ENCODE data around the gene NUPR2.
"Not testable (repeated sequence)": the region's sequence is repeated elsewhere in the genome, so short reads cannot be mapped to it uniquely, and the experiment has no call there.

NUPR2 gene

GRCh38 chr7:56115852-56116538, at the start of gene NUPR2:
Gene NUPR2, minus strand, starts transcription at chr7:56116417. Its CDS starts 103 bp downstream, at chr7:56116314.
- DNase-seq (ENCODE audit: low read depth in 3 of 3) = no peak

DNA sequence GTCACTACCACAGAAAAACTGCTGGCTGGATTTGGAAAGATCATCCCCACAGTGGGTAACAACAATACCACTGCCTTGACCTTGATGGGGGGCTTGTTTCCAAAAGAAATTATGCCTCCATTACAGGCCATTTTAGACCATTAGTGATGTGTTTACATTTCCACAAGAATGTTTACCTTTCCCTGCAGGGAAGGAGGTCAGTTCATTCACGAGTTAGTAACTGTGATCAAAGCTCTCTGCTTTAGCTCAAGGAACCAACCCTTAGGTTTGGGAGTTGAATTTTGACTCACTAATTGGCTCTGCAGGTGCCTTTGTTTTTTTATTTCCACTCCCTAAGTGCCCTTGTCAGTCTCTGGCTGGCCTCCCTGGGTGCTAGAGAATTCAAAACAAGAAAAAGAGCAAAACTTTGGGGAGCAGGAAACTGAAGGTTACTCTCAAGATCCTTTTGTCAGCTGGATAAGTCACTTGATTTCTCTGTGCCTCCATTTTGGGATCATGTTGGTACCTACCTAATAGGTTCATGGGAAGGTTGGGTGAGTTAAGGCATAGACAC, 41.1 kb upstream of the NUPR2 start:
- DNase-seq (ENCODE audit: low read depth in 3 of 3) = no peak

DNA sequence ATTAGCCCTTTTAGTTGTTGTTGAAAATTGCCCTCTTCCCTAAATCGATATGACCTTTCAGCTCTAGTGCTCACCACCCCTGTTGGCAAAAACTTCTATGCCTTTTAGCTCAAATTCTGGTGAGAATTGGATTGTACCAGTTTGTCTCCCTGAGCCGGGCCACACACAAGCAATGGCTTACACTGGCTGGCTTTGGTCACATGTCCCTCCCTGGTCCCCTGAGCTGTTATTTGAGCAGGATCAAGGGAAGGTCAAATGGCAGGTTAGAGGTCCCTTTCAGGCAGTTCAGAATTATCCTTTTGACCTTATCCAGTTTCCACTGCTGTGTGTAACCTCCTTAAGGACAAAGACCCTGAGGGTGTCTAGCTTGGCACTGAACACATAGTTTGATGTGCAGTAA, 14.8 kb upstream of the NUPR2 start:
- DNase-seq (ENCODE audit: low read depth in 3 of 3) = not testable (repeated sequence)

DNA sequence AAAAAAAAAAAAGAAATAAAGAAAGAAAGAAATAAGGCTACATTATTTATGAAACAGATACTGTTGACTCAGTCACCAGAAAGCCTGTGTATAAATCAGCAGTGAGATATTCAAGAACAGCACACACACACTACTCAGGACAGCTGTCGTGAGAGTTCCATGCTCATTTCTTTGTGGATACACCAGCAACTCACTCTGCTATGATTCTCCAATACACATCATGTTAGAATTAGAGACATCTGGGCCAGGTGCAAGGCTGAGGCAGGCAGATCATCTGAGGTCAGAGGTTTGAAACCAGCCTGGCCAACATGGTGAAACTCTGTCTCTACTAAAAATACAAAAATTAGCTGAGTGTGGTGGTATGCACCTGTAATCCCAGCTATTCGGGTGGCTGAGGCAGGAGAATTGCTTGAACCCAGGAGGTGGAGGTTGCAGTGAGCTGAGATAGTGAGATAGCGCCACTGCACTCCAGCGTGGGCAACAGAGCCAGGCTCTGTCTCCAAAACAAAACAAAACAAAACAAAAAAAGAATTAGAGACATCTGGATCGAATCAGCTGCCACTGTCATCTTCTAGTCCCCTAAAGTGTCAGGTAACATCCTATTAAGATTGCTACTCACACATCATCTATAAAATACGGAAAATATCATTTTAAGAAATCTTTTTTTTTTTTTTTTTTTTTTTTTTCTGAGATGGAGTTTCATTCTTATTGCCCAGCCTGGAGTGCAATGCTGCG, 11.2 kb upstream of the NUPR2 start:
- DNase-seq (ENCODE audit: low read depth in 3 of 3) = no peak

DNA sequence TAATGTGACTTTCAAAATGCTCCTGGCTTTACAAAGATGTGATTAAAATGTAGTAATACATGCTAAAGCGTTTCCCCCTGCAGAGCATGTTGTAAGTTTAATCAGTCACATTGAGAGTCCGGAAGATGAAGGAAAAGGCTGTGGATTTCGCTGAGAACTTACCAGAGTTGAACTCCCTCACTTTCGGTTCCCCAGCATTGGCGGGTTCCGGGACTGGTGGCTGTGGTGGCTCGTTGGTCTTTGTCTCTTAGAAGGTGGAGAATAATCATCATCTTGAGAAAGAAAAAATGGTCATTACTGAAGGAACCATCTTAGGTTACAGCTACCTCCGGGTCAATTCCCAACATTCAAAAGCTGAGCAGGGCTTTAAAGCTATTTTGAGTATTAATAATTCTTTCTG, 9.6 kb upstream of the NUPR2 start:
- no peak for DNase-seq (ENCODE audit: low read depth in 3 of 3)

- no peak for DNase-seq (ENCODE audit: low read depth in 3 of 3)
Measured at GRCh38 chr7:56124981-56125380, 8.8 kb upstream of the NUPR2 start.

- DNase-seq (ENCODE audit: low read depth in 3 of 3) = no peak
Measured at GRCh38 chr7:56121440-56121839, 5.2 kb upstream of the NUPR2 start.

- not testable (repeated sequence) for DNase-seq (ENCODE audit: low read depth in 3 of 3)
Measured at GRCh38 chr7:56112244-56112643, 4.0 kb downstream of the NUPR2 start.

- no peak for DNase-seq (ENCODE audit: low read depth in 3 of 3)
Measured at GRCh38 chr7:56110611-56111010, 5.6 kb downstream of the NUPR2 start.

GRCh38 chr7:56107954-56108258, 8.3 kb downstream of the NUPR2 start:
- no peak for DNase-seq (ENCODE audit: low read depth in 3 of 3)

- peak; percentile 70 to 86 (median 85) for DNase-seq (ENCODE audit: low read depth in 3 of 3)
Measured at GRCh38 chr7:56106108-56107073, 9.8 kb downstream of the NUPR2 start, which contains the start of gene CHCHD2. Gene CHCHD2, minus strand, starts transcription at chr7:56106476. Its CDS starts 63 bp downstream, at chr7:56106413.

DNA sequence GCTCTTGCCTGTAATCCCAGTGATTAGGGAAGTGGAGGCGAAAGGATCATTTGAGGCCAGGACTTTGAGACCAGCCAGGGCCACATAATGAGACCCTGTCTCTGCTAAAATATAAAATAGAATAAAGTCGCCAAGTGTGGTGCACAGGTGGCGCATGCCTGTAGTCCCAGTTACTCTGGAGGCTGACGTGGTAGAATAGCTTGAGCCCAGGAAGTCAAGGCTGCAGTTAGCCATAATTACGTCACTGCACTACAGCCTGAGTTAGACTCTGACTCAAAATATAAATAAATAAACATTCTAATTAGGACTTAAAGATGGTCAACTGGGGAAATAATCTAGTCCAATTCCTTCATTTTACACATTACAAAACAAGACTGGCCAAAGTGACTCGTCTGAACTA, 10.7 kb downstream of the NUPR2 start:
- DNase-seq (ENCODE audit: low read depth in 3 of 3) = peak in 1 of 3 experiments; percentile 9

GRCh38 chr7:56104138-56104537, 12.1 kb downstream of the NUPR2 start:
- not testable (repeated sequence) for DNase-seq (ENCODE audit: low read depth in 3 of 3)

DNA sequence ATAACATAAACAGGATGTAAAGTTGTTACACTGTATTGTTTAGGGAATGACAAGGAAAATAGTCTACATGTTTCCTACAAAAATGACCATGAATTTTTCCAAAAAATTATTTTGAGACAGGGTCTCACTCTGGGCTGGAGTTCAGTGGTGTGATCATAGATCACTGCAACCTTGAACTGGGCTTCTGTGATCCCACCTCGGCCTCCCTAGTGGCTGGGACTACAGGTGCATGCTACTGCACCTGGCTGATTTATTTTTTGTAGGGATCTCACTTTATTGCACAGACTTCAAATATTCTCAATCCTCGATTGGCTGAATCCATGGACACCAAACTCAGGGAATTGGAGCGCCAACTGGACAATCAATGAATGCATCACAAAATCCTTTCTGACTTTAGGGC, 16.6 kb downstream of the NUPR2 start:
- DNase-seq (ENCODE audit: low read depth in 3 of 3) = no peak

DNA sequence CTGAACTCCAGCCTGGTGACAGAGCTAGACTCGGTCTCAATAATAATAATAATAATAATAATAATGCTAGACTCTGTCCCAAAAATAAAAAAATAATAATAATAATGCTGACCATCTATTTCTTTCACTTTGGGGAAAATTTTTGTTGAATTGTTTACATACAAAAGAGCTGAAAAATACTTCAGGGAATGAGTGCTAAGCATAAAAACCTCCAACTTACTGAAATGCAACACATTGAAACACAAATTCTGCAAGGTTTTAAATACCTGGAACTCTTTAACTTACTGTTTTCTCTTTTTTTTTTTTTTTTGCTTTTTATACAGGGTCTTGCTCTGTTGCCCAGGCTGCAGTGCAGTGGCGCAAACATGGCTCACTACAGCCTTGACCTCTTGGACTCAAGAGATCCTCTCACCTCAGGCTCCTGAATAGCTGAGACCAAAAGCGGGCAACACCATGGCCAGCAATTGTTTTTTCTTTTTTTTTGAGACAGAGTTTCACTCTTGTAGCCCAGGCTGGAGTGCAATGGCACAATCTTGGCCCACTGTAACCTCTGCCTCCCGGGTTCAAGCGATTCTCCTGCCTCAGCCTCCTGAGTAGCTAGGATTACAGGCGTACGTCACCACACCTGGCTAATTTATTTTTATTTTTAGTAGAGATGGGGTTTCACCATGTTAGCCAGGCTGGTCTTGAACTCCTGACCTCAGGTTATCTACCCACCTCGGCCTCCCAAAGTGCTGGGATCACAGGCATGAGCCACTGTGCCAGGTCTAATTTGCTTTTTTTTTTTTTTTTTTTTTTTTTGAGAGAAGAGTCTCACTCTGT, 17.8 kb downstream of the NUPR2 start:
- DNase-seq (ENCODE audit: low read depth in 3 of 3) = not testable (repeated sequence)

DNA sequence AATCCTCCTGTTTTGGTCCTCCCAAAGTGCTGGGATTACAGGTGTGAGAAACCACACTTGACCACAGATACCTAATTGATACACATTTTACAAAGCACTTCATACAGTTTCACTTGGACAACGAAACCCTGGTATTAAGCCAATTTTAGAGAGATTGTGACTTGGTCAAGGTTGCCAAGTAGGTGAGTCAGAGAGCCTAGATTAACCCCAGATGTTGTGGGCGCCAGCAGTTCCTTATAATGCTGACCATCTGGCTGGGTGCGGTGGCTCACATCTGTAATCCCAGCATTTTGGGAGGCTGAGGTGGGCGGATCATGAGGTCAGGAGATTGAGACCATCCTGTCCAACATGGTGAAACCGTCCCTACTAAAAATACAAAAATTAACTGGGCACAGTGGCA, 18.5 kb downstream of the NUPR2 start:
- DNase-seq (ENCODE audit: low read depth in 3 of 3) = no peak

- no peak for DNase-seq (ENCODE audit: low read depth in 3 of 3)
Measured at GRCh38 chr7:56092789-56093531, 23.3 kb downstream of the NUPR2 start, which contains the start of gene PHKG1. Gene PHKG1, minus strand, starts transcription at chr7:56092952. Its CDS starts 4,011 bp downstream, at chr7:56088941.

GRCh38 chr7:56092388-56092787, 23.8 kb downstream of the NUPR2 start:
- DNase-seq (ENCODE audit: low read depth in 3 of 3) = not testable (repeated sequence)

DNA sequence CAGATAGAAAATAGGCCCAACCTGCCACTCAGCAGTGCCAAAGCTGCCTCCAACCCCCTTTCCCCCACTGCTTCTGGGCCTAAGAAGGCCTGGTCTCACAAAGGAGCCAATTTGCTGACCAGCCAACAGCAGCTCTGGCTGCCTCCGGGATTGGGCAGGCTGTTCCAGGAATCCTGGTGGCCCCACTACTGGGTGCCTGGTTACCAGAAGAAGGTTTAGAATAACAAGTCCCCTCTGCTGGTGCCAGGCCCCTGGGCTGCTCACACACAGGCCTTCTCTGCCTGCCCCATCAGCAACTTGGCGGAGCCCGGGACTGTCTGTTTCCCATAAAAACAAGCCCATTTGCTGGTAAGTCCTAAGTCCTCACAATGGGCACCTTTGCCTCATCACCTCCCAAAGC, 24.6 kb downstream of the NUPR2 start:
- DNase-seq (ENCODE audit: low read depth in 3 of 3) = no peak

- no peak for DNase-seq (ENCODE audit: low read depth in 3 of 3)
Measured at GRCh38 chr7:56087445-56087844, 28.8 kb downstream of the NUPR2 start.

Measured in stimulated activated CD4-positive, alpha-beta T cell treated with anti-CD3 and anti-CD28 coated beads, TNF-alpha, amount 100 ng/mL, for 4 hours (primary cell).